Astrocyte (in vitro differentiated cells and primary cell): ENCODE measurements around the gene KRT7.

Experiments used
- CTCF ChIP-seq: IDR thresholded peaks from 2 replicates; pipeline ENCODE4 v1.5.1; 2011; ENCODE audit warnings: low read depth, mild to moderate bottlenecking, inconsistent platforms, low read length, moderate library complexity; ENCODE audit not compliant: insufficient read depth
- EZH2 ChIP-seq: IDR thresholded peaks from 2 replicates; pipeline ENCODE4 v1.6.1; 2012; ENCODE audit warnings: mild to moderate bottlenecking, low read length, inconsistent platforms; ENCODE audit not compliant: insufficient read depth

GRCh38 chr12:52191841-52192791 lies 40.9 kb upstream of the KRT7 start, which contains the start of gene KRT80:
- TF ChIP-seq CTCF (no peak), EZH2 (no peak)
